ENCODE data around the gene NARS2.
"Not testable (repeated sequence)": the region's sequence is repeated elsewhere in the genome, so short reads cannot be mapped to it uniquely, and the experiment has no call there.

NARS2 gene

DNA sequence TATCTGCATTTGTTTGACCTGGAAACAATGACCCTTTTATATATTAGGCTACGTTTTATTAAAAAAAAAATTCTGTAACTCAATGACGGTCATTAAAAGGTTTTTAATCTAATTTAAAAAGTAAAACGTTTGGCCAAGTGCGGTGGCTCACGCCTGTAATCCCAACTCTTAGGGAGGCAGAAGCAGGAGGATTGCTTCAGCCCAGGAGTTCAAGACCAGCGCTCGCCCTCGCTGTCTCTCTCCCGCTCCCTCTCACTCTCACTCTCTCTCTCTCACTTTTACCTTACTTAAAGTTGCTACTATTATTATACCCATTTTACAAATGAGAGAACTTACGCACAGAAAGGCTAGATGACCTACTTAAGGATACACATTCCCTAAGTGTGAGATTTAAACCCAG, 814 bp upstream of the NARS2 start:
- DNase-seq: no peak

DNA sequence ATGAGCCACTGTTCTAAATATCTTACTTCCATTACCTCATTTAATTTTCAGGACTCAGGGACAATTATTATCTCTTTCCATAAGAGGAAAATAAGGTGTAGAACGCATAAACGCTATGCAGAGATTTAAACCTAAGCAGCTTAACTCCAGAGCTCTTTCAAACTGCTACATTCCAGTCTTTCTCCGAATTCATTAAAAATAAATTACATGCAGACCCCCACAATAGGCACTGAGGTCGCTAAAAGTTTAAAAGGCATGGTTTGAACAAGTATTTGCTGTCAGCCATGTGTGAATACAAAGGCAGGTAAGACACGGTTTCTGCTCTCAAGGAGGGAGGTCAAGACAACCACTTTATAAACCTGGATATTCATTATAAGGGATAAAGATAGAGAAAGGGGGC, 983 bp downstream of the NARS2 start:
- no peak for DNase-seq

DNA sequence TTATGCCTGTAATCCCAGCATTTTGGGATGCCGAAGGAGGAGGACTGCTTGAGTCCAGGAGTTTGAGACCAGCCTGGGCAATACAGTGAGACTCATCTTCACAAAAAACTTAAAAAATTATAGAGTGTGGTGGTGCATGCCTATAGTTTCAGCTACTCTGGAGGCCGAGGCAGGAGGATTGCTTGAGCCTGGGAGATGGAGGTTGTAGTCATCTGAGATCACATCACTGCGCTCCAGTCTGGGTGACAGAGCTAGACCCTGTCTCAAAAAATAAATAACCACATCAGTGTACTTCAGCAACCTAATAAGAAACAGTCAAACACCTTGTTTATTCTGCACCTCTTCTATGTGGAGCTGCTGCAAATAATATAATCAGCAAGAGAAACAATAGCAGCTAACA, 1.4 kb downstream of the NARS2 start:
- DNase-seq: no peak

DNA sequence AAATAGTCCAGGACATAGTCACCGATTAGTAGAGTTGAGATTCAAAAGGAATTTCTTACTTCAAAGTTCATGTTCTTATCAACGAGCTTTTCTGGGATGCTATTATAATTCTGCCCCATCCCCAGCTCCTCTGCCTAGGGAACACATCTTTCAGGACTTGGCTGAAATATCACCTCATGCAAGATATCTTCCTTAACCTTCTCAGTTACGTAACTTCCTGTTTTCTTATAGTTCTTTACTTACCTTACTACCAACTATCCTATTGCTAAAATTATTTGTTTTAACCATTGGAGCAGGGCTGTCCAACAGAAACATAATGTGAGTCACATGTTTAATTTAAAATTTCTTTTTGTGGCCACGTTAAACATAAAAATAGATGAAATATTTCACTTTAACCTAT, 2.3 kb downstream of the NARS2 start:
- no peak for DNase-seq

GRCh38 chr11:78570031-78570430, 4.6 kb downstream of the NARS2 start:
- DNase-seq: no peak

GRCh38 chr11:78567209-78567608, 7.5 kb downstream of the NARS2 start:
- DNase-seq: no peak

DNA sequence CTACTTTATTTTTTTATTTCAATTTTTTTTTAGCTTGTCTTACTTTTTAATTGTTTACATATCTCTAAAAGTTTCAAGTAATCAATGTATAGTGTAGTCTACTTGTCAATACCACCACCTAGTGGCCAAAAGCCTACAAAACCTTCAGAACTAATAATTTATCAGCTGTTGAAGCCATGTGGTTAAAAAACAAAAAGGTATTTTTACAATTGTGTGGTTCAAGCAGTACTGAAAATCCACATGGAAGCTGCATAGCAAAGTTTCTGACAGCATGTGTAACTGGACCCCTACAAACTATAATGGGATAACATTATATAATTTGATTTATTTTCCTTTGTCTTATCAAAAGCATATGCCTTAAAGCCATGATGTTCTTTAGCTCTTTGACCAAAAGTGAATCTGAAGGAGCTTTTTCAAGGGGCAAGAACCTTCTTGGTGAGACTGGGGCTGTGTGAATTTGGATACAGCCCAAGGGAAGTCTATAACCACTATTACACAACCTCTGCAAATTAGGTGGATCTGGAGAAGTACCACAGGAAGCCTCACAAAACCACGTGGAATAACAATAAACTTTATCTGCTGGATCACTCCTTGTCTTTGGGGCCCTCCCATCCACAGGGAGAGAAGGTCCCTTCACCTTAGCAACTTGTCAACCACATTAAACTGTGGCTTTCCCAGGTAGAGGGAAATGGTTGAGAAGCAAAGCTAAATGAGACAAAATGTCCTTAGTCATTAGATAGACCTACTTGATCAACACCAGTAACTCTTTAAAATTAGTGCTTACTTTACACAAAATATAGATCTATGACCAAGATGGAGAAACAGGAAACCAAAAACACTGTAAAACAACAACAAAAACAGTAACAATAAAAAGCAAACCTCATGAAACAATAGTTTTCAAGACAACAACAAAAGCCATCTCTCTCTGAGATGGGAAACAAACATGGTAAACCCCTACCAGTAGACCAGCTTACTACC, 9.9 kb downstream of the NARS2 start:
- peak; percentile 23 to 52 for DNase-seq

DNA sequence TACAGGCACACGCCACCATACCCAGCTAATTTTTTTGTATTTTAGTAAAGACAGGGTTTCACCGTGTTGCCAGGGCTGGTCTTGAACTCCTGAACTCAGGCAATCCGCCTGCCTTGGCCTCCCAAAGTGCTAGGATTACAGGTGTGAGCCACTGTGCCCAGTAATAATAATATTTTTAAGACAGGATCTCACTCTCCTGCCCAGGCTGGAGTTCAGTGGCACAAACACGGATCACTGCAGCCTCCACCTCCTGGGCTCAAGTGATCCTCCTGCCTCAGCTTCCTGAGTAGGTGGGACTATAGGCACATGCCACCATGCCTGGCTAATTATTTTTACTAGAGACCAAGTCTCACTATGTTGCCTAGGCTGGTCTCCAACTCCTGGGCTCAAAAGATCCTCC, 10.6 kb downstream of the NARS2 start:
- DNase-seq: not testable (repeated sequence)

DNA sequence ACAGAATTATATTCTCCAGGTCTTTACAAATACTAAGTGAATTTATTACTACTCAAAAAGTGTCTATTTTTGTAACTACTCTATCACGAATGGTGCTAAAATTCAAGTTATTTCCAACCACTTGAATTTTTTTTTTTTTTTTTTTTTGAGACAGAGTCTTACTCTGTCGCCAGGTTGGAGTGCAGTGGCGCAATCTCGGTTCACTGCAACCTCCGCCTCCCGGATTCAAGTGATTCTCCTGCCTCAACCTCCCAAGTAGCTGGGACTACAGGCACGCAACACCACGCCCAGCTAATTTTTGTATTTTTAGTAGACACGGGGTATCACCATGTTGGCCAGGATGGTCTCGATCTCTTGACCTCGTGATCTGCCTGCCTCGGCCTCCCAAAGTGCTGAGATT, 11.6 kb downstream of the NARS2 start:
- DNase-seq: not testable (repeated sequence)

DNA sequence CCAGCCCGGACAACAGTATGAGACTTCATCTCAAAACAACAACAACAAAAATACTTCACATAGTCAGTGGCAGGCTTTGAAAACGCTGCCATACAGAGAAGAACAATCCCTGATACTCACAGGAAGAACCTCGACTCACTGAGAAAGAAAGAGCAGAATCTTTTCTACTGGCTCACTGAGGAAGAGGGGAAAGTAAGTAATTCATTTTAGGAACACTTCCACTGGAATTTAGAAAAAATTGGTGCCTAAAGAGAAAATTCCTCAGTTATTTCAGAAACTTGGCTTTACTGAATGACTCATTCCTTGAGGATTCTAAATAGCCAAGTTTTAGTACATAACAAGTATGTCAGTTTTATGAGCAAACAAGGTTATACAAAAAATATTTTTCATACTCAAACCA, 12.3 kb downstream of the NARS2 start:
- no peak for DNase-seq

DNA sequence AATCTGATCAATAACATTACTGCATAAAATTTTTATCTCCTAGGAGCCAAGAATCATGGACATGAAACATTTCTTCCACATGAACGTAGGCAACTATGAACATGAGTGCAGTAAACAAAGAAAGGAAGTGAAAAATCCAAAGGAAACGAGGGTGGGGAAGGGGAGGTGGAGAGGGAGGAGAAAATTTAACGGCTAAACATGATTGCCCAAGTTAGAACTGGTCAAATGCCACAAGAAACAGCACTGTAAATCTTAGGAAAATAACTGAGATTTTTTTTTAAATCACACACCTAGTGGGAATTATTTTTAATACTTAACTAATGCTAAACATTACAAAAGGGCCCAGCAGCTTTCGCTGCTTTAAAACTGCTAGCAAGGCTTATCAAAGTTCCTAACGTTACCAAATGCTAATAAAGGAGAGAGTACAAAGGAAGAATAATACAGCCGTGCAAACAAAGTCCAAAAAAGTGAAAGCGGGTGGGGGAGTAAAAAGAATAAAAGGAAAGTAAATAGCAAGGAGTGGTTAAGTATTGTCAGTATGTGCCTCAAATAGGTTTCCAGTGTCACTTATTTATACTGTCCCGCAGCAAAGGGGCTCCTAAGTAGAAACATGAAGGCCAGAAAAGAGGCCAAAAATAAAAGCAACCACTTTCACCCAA, 13.7 kb downstream of the NARS2 start:
- no peak for DNase-seq

- DNase-seq: no peak
These were observed 14.5 kb downstream of the NARS2 start for GRCh38 chr11:78560153-78560552.

DNA sequence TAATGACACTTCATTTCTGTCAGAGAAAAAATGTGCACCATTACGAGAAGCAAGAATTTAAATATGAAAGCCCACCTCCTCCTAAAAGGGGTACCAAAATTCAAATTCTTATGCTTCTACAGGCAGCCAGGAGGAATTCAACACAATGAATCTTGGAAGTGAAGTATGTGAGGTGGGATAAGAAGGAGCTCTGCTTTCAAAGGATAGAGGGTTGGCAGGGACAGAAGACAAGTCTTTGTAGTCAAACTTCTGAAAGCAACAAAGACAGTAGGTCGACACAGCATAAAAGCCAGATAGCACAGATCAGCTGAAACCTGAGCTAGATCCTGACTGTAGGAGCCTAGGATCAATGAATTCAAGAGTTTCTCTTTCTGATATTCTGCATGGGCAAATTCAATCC, 17.4 kb downstream of the NARS2 start:
- no peak for DNase-seq

DNA sequence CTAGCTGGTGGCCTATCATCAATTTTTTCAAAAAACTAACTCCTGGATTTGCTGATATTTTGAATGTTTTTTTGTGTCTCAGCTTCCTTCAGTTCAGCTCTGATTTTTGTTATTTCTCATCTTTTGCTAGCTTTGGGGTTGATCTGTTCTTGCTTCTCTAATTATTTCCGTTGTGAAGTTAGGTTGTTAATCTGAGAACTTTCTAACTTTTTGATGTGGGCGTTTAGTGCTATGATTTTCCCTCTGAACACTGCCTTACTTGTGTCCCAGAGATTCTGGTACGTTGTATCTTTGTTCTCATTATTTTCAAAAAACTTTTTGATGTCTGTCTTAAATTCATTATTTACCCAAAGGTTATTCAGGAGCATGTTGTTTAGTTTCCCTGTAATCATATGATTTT, 19.1 kb downstream of the NARS2 start:
- no peak for DNase-seq

- DNase-seq: no peak
These were observed 21.8 kb downstream of the NARS2 start for GRCh38 chr11:78552881-78553280.

DNA sequence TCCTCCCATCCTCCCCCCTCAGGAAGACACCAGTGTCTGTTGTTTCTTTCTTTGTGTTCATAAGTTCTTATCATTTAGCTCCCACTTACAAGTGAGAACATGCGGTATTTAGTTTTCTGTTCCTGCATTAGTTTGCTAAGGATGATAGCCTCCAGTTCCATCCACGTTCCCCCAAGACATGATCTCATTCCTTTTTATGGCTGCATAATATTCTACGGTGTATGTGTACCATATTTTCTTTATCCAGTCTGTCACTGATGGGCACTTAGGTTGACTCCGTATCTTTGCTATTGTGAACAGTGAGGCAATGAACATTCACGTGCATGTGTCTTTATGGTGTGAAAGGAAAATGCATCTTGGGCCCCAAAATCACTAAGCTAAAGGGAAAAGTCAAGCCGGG, 22.5 kb downstream of the NARS2 start:
- not testable (repeated sequence) for DNase-seq

- DNase-seq: no peak
These were observed 23.6 kb downstream of the NARS2 start for GRCh38 chr11:78551066-78551465.

DNA sequence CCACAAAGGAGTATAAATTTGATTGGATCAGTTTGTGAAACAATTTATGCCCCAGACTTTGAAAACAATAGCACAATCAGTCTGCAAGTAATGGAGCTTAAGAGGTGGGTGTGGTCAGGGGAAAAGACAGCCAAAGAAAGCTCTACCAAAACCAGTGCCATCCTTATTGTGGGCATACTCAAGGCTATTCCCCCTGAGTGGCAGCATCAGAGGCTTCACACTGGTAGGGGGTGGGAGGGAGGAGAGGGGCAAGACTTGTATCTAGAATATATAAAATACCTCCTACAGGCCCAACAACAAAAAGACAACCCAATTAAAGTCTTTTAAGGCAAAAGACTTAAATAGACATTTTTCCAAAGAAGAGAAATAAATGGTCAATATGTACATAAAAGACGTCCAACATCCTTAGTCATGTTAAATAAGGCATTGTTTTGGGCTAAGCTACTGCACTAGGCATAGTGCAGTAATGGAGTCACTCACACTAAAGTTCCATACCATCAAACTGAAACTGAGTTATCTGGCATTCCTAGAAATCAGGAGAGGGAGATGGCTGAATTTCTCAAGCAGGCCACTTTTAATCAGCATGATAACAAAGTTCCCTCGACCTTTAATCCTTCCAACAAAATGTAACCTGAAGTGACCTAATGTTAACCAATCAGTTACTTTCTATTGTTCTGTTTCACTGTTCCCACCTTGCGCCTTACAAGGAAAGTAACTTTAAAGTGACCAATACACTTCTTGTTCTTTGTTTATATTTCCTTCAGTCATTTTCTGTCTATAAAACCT, 24.8 kb downstream of the NARS2 start:
- DNase-seq: no peak

GRCh38 chr11:78548911-78549590, 25.6 kb downstream of the NARS2 start:
- no peak for DNase-seq

DNA sequence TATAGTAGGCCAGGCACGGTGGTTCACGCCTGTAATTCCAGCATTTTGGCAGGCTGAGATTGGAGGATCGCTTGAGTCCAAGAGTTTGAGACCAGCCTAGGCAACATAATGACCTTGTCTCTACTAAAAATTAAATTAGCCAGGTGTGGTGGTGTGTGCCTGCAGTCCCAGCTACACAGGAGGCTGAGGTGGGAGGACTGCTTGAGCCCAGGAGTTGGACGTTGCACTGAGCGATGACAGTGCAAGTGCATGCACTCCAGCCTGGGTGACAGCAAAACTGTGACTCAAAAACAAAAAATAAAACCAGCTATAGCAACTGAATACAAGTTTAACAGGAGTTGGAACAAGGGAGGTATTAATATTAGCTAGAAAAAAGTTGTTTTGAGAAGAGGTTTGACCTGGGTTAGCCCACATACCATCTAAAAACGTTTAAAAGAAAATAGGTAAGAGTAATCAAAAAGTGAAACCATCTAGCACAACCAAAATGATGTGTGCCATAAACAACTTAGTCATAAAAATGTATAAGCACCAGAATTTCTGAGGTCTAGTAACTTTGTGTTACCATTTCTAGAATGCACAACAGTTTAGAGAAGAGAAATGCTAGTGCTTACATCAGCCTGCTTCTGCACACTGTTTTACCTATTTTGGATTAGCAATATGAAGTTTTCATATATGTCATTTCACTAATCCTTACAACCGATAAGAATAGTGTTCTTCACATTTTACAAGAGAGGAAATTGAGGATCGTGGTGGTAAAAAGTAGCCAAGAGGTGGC, 26.5 kb downstream of the NARS2 start:
- no peak for DNase-seq

DNA sequence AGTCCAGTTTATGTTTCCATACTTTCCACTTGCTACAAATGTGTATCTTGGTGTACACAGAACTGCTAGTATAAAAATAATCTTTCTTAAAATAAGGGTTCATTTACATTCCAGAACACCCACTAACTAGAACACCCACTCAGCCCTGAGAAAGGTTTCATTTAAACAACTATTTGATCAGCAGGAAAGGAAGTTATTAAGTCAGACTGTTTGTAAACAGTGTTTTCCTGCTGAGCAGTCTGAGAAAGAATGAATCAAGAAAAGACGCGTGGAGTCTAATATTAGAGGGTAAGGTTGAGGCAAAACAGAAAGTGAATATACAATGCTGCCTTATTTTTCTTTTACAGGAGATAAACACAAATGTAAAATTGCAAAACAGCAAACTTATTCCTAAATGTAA, 32.7 kb downstream of the NARS2 start:
- DNase-seq: no peak

- DNase-seq: no peak
These were observed 33.1 kb downstream of the NARS2 start for GRCh38 chr11:78541537-78541936.
